ENCODE measurements around the gene EML3. TPM values are rescaled to one million over a fixed set of nuclear protein-coding genes. Genes with fewer than 3 reads are reported as not detected.

EML3 gene
- polyA plus RNA-seq, 3 donors: 23.6 to 103 (median 79.4) TPM

DNA sequence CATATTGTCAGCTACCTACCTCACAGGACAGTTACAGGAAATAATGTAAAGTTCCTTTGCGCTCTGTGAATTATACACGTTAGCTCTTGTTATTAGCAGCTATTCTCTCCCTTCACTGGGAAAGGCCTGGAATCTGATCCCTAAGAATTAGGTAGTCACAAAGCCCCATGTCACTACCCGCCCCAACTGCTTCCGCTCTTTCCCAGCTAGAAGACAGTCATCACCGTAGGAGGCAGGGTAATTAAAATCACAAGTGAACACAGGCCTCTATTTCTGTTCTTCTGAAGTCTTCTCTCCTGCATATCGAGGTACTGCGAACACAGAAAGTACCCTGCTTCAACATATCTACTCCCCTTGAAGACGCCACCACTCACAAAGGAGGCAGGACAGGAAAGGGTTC, 53.4 kb downstream of the EML3 start:
- no peak overlapping the region for H3K27ac ChIP-seq (ENCODE audit: low read depth, low read length)
- 86% methylated on average over 8 of the region's 8 CpGs for WGBS, 3 donors

DNA sequence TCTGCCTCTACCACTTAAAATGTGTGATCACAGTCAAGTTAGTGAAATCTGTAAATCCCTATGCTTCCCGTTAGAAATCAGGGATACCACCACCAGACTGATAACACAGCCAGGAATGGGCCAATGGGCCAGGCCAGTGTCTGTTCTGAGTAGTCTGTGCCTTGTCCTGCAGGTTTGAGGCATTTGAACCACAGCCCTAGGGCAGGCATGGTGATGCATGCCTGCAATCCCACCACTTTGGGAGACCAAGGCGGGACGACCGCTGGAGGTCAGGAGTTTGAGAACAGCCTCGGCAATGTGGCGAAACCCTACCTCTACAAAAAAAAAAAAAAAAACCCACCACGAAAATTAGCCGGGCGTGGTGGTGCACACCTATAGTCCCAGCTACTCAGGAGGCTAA, 53.9 kb downstream of the EML3 start:
- H3K27ac ChIP-seq (ENCODE audit: low read depth, low read length): no peak overlapping the region
- WGBS, 3 donors: 79 to 91% (median 90%) methylated on average over 8 to 9 of the region's 9 CpGs

DNA sequence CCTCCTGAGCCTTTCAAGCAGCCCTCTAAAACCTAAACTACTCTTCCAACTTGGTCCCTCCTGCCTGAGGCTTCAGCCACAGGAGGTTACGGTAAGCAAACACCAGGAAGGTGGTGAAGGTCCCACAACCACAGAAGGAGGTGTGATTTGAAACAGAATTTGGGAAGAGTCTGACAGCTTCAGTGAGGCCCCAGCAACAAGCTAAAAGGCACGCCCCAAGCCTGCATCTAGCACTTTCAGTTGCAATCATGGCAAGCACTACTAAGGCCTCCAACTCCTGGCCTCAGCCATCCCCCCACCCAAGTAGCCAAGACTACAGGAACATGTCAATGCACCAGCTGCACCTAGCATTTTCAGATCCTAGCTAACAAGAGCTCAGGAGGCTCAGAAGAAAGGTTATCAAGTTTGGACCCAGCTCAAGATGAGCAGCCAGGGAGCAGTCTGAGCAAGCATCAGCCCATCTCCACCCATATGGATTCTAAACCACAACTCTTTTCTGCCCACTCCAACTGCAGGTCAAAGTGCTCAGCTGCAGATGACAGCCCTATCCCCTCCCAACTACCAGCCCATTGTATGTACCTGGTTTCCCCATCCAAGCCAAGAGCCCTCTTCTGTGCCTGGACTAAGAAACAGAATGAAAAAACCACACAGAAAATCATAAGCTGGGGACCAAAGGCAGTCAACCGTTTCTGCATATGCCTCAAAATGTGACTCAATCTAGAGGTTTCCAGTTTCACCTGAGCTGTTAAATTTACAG, 55.5 kb downstream of the EML3 start:
- WGBS, 3 donors: 23 to 67% (median 24%) methylated on average over 3 of the region's 3 CpGs
- H3K27ac ChIP-seq (ENCODE audit: low read depth, low read length): peak overlapping the region; percentile 66

DNA sequence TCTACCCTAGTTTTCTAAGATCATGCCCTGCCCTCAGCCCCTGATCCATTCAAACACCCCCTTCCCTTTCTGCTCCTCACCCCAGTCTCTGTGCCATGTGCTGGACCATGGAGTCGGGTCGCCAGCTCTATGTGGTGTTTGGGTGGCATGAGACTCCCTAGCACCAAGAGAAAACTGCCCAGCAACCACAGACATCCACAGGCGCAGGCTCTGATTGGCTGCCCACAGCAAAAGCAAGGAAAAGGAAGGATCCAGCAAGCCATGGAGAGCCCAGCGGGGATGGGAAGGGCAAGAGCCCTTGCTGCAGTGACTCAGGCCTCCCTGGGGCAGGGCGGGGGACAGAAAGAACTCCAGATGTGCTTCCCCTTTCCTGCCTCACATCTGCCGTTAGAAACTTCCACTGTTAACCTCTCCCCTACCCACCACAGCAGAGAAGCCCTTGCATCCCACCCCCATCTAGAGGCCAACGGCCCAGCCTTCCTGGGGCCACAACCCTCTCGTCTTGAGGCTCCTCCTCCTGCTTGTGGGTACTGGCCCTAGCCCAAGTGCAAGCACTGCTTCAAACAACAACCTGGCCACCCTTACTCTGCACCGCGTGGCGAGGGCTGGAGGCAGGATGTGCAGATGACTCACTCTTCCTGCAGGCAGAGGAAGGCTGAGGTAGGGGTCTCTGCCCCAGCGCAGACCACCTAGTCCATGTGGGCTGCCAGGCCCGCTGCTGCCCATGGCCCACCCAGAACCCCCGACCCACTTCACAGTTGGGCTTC, 56.3 kb downstream of the EML3 start:
- H3K27ac ChIP-seq (ENCODE audit: low read depth, low read length): peak overlapping the region; percentile 86
- WGBS, 3 donors: 4 to 29% (median 5%) methylated on average over 14 of the region's 14 CpGs

DNA sequence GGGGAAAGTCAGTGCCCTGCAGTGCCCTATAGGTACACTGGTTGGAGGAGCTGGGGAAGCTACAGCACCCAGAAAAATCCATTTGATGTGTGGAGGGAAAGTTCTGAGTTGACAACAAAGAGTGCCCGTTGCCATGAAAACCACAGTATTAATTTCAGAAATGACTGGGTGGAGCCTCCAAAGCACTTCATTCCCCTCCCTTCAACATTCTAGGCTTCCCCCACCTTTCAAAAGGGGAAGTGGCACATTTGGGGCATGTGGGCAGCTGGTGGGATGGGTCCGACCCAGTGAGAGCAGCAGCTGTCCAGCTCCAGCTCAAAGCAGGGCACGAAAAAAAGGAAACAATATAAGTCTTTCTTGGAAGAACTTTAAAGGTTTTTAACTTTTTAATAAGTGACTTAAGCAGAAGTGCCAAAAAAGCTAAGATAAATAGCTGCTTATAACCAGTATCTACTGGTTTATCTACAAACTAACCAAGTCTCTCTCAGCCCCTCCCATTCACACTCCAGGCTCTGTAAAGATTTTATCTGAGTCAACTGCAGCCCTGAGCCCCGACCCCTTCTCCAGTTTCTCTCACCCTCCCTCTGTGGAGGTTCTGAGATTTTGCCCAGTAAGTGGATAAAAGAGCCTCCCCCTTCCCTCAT, 57.0 kb downstream of the EML3 start:
- WGBS, 3 donors: 4 to 18% (median 7%) methylated on average over 4 of the region's 4 CpGs

DNA sequence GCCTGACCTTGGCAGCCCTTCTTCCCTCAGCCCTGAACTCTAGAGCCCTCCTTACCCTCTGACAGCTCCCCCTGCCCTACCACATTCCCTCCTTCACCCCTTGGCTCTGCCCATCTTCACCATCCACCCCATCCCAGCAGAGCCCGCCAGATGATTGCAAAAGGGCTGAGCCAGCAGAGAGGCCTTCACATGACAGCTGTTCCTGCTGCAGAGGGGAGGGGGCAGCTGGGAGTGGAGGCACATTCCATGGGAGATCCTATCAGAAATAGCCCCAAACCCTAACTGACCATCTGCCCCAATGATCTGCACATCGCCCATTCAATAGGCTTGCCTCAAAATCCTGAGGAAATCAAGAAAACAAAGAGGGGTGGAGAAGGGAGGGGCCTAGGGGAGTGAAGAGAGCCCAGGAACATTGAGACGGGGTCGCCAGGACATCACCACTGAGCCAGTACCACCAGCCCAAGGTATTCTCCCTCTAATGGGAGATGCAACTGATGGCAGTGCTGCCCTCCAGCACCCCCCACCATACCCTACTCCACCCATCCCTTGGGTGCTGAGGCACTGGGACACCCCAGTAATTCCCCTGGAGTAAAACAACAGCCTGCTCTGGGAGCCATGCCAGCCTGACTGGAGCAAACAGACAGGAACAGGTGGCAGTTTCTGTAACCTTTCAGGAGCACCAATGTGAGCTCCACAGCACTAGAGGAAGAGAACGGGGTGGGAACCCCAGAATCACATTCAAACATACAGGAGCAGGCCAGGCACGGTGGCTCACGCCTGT, 58.0 kb downstream of the EML3 start:
- 57 to 69% (median 57%) methylated on average over 6 to 7 of the region's 7 CpGs for WGBS, 3 donors
- peak overlapping the region; percentile 97 for H3K27ac ChIP-seq (ENCODE audit: low read depth, low read length)

More for the DNA sequence above, 57.0 kb downstream of the EML3 start:
- H3K27ac ChIP-seq (ENCODE audit: low read depth, low read length): peak overlapping the region; percentile 86

DNA sequence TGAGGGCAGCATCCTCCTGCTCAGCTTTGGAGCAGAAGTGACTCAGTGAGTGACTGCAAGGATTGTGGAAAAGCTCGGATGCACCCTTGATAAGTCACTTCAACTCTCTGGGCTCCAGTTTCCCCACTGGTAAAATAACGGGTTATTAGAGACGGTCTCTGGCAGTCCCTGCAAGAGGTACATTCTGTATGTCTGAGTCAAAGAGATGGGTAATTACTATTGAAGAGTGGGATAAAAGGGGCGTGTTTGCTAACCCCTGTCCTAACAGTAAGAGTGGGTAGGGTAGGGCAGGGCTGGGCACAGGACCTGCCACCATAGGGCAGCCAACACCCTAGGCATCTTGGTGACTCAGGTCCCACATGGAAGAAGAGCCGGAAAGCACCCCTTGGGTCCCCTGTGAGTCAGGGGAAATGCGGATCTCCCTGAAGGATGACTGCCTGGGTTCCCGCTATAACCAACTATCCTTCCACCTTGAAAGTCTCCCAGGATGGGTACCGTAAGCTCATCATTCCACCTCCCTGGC, 58.7 kb downstream of the EML3 start:
- 62 to 81% (median 65%) methylated on average over 8 of the region's 8 CpGs for WGBS, 3 donors
- H3K27ac ChIP-seq (ENCODE audit: low read depth, low read length): peak overlapping the region; percentile 97

DNA sequence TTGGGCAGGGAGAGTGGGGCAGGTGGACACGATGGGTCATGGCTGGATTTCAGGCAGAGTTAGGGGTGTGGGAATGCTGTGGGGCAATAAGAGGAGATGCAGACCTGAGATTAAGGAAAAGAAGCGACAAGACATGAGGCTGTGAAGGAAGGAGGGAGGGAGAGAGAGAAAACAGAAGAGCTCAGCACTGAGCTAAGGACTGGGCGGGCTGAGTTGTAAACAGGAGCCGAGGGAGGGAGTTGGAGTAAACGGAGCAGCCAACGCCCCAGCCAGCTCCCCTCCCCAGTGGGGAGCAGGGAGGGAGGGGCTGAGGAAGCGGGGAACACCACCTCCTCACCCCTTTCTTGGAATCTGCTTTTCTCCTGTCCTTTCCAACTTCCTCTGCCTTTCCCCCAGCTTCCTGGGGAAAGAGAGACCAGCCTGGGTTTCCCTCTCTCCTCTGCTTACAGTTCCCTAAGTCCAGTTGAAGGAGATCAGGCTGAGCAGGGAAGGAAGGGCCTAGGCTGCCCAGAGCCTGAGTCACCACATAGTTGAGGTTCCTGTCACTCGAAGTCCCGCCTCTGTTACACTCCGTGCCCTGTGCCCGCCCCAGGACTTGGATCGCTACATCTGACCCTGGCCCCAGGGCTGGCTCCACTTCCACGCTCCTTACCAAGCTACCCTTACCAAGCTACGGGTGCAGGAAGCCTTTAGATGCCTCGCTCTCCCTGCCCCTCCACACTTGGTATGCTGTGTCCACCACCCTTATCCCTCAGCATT, 59.3 kb downstream of the EML3 start:
- peak overlapping the region; percentile 97 for H3K27ac ChIP-seq (ENCODE audit: low read depth, low read length)
- WGBS, 3 donors: 4 to 14% (median 7%) methylated on average over 14 to 15 of the region's 15 CpGs

DNA sequence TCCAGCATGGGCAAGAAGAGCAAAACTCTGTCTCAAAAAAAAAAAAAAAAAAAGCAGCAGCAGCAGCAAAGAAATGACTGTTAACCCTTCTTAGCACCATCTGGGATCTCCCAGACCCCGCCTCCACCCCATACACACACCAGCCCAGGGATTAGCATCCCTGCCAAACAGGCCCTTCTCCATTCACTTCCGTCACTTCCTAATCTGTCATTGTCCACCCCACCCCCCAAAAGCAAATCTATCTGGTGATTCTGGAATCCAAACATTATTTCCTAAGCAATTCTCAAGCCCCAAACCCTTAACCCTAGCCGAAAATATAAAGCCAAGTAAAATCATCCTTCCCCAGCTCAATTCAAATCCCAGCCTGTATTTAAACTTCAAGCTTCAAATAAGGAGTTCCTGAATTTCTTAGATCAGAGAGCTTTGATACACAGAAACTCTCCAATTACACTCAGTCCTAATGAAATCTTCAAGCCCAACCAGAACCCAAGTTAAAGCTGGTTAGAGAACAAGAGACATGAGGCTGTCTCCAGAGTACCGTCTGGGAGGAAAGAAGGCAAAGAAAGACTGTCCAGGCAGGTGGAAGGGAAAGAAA, 60.0 kb downstream of the EML3 start:
- 10 to 42% (median 20%) methylated on average over 4 of the region's 4 CpGs for WGBS, 3 donors

More for the DNA sequence above, 60.0 kb downstream of the EML3 start:
- peak overlapping the region; percentile 97 for H3K27ac ChIP-seq (ENCODE audit: low read depth, low read length)

Other genes starting within 250 kb of the EML3 start
- gene SCGB1A1, start 193.7 kb downstream of the EML3 start, polyA plus RNA-seq: under 1 TPM in 2 of 3 donors, not detected in 1; 0.54 to 0.82 TPM
- gene AHNAK, start 66.0 kb downstream of the EML3 start, polyA plus RNA-seq: 100 to 1,000 TPM in 2 of 3 donors, 10 to 100 TPM in 1; 27.1 to 199 (median 193) TPM
- 1,000 to 10,000 TPM; 1,025 to 2,248 (median 1,633) TPM for gene EEF1G, start 38.9 kb downstream of the EML3 start, polyA plus RNA-seq
- 10 to 100 TPM; 15.8 to 16.2 (median 15.9) TPM for gene TUT1, start 21.3 kb downstream of the EML3 start, polyA plus RNA-seq
- gene MTA2, start 10.9 kb downstream of the EML3 start, polyA plus RNA-seq: 10 to 100 TPM; 17.3 to 72.4 (median 48.1) TPM
- gene ROM1, start 482 bp upstream of the EML3 start, polyA plus RNA-seq: 10 to 100 TPM in 2 of 3 donors, 1 to 10 TPM in 1; 3.6 to 25.6 (median 21.1) TPM
- 10 to 100 TPM; 25.0 to 42.7 (median 39.8) TPM for gene B3GAT3, start 9.2 kb upstream of the EML3 start, polyA plus RNA-seq
- gene GANAB, start 33.8 kb upstream of the EML3 start, polyA plus RNA-seq: 100 to 1,000 TPM in 1 of 3 donors, 10 to 100 TPM in 2; 61.7 to 122 (median 86.9) TPM
- gene INTS5, start 40.5 kb upstream of the EML3 start, polyA plus RNA-seq: 10 to 100 TPM in 1 of 3 donors, 1 to 10 TPM in 2; 6.6 to 12.2 (median 7.8) TPM
- 10 to 100 TPM; 46.5 to 78.3 (median 72.4) TPM for gene C11orf98, start 52.4 kb upstream of the EML3 start, polyA plus RNA-seq
- gene CSKMT, start 52.5 kb upstream of the EML3 start, polyA plus RNA-seq: 10 to 100 TPM in 2 of 3 donors, 1 to 10 TPM in 1; 9.7 to 18.6 (median 11.6) TPM
- gene UQCC3, start 58.9 kb upstream of the EML3 start, polyA plus RNA-seq: 10 to 100 TPM in 2 of 3 donors, 1 to 10 TPM in 1; 9.4 to 16.0 (median 10.2) TPM
- gene LBHD1, start 59.5 kb upstream of the EML3 start, polyA plus RNA-seq: 1 to 10 TPM; 2.4 to 5.2 (median 4.4) TPM
- gene UBXN1, start 66.3 kb upstream of the EML3 start, polyA plus RNA-seq: 100 to 1,000 TPM; 127 to 237 (median 188) TPM
- 10 to 100 TPM in 2 of 3 donors, 1 to 10 TPM in 1; 4.3 to 39.1 (median 17.7) TPM for gene LRRN4CL, start 76.8 kb upstream of the EML3 start, polyA plus RNA-seq
- 10 to 100 TPM; 45.9 to 61.7 (median 46.3) TPM for gene BSCL2, start 94.6 kb upstream of the EML3 start, polyA plus RNA-seq
- gene GNG3, start 94.9 kb upstream of the EML3 start, polyA plus RNA-seq: under 1 TPM in 2 of 3 donors, not detected in 1; 0.09 to 0.12 TPM
- 10 to 100 TPM; 17.2 to 34.2 (median 23.1) TPM for gene HNRNPUL2, start 114.7 kb upstream of the EML3 start, polyA plus RNA-seq
- 10 to 100 TPM; 15.1 to 30.1 (median 16.2) TPM for gene TTC9C, start 115.7 kb upstream of the EML3 start, polyA plus RNA-seq
- gene ZBTB3, start 141.4 kb upstream of the EML3 start, polyA plus RNA-seq: 1 to 10 TPM; 1.7 to 4.2 (median 2.9) TPM
- gene POLR2G, start 148.8 kb upstream of the EML3 start, polyA plus RNA-seq: 100 to 1,000 TPM in 1 of 3 donors, 10 to 100 TPM in 2; 53.7 to 104 (median 86.3) TPM
- gene TAF6L, start 158.6 kb upstream of the EML3 start, polyA plus RNA-seq: 10 to 100 TPM; 13.1 to 18.2 (median 14.7) TPM
- gene TMEM179B, start 174.6 kb upstream of the EML3 start, polyA plus RNA-seq: 10 to 100 TPM; 46.0 to 65.1 (median 48.4) TPM
- gene TMEM223, start 179.2 kb upstream of the EML3 start, polyA plus RNA-seq: 10 to 100 TPM; 16.2 to 19.9 (median 19.3) TPM
- 10 to 100 TPM; 45.1 to 85.1 (median 68.3) TPM for gene NXF1, start 192.7 kb upstream of the EML3 start, polyA plus RNA-seq
- gene STX5, start 219.3 kb upstream of the EML3 start, polyA plus RNA-seq: 10 to 100 TPM; 29.6 to 40.2 (median 32.2) TPM
- not detected for gene TEX54, start 220.1 kb upstream of the EML3 start, polyA plus RNA-seq
- gene WDR74, start 226.8 kb upstream of the EML3 start, polyA plus RNA-seq: 10 to 100 TPM; 21.3 to 52.5 (median 37.5) TPM